Neural progenitor cell (in vitro differentiated cells): ENCODE results near the gene PRLH.

Experiments used
- EZH2 ChIP-seq: fragments of 200-600 bp; sonication (generic); IDR thresholded peaks from 2 replicates; pipeline ENCODE4 v1.6.1; 2017; ENCODE audit warnings: antibody characterized with exemption, mild to moderate bottlenecking, moderate library complexity
- EZH2phosphoT487 ChIP-seq: fragments of 200-600 bp; sonication (generic); IDR thresholded peaks from 2 replicates; pipeline ENCODE4 v1.6.1; 2017; ENCODE audit warnings: antibody characterized with exemption
- TF ChIP-seq, protein P1 (sequence below): fragments of 200-600 bp; sonication (generic); IDR thresholded peaks from 2 replicates; pipeline ENCODE4 v1.5.1; 2017; ENCODE audit warnings: antibody characterized with exemption, mild to moderate bottlenecking

DNA sequence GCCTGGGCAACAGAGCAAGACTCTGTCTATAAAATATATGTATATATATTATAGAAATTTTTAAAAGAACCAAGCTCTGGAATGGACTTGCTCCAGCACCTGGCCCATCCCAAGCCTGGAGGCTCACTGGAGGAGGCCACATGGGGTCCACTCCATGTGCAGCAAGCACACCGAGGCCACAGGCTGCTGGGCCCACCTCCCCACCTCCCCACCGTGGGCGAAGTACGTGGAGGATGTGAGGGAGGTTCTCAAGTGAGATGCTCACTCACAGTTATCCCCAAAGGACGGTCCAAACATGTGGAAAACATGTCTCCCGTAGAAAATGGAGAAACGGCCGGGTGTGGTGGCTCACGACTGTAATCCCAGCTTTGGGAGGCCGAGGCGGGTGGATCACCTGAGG, 38.0 kb downstream of the PRLH start:
- TF ChIP-seq, protein P1, sequence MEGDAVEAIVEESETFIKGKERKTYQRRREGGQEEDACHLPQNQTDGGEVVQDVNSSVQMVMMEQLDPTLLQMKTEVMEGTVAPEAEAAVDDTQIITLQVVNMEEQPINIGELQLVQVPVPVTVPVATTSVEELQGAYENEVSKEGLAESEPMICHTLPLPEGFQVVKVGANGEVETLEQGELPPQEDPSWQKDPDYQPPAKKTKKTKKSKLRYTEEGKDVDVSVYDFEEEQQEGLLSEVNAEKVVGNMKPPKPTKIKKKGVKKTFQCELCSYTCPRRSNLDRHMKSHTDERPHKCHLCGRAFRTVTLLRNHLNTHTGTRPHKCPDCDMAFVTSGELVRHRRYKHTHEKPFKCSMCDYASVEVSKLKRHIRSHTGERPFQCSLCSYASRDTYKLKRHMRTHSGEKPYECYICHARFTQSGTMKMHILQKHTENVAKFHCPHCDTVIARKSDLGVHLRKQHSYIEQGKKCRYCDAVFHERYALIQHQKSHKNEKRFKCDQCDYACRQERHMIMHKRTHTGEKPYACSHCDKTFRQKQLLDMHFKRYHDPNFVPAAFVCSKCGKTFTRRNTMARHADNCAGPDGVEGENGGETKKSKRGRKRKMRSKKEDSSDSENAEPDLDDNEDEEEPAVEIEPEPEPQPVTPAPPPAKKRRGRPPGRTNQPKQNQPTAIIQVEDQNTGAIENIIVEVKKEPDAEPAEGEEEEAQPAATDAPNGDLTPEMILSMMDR = no peak
- TF ChIP-seq EZH2 = no peak
- no peak for TF ChIP-seq EZH2phosphoT487
